Measurements from ENCODE around the gene PCNX3. TPM values are rescaled to one million over a fixed set of nuclear protein-coding genes. Genes with fewer than 3 reads are reported as not detected.
A peak's percentile ranks its signal among the peaks of the same experiment; 100 is the strongest.

The PCNX3 gene
- 53.8 and 53.9 TPM in 2 replicates for total RNA-seq
- 42.6 and 53.5 TPM in 2 replicates for polyA plus RNA-seq
- polyA plus RNA-seq (2011; cell fraction: cytosol; rRNA removed), result 23.3 and 28.8 TPM in 2 replicates
- polyA plus RNA-seq (2011; cell fraction: nucleus; rRNA removed), result 76.1 and 90.5 TPM in 2 replicates
- polyA plus RNA-seq (2012), result 28.4 and 32.6 TPM in 2 replicates
- polyA minus RNA-seq, result 45.5 and 63.5 TPM in 2 replicates
- polyA minus RNA-seq (2011; cell fraction: cytosol; rRNA and poly(A)+ RNA removed), result 34.9 TPM
- polyA minus RNA-seq (2011; cell fraction: nucleus; rRNA and poly(A)+ RNA removed), result 43.2 and 59.8 TPM in 2 replicates
- percentile 59 among the genes with signal in this experiment for Bru-seq, nascent RNA
- BruChase-seq, experiment 1, labeled RNA remaining after a 6-hour chase, result percentile 85 among the genes with signal in this experiment
- percentile 81 among the genes with signal in this experiment for BruChase-seq, experiment 2, labeled RNA remaining after a 2-hour chase
- long read RNA-seq, full-length matches to known transcripts, result 2 of 69 reads
- long read RNA-seq, partial matches to known transcripts, result 57 of 69 reads
- long read RNA-seq, other reads (novel, unspliced or antisense), result 10 of 69 reads

DNA sequence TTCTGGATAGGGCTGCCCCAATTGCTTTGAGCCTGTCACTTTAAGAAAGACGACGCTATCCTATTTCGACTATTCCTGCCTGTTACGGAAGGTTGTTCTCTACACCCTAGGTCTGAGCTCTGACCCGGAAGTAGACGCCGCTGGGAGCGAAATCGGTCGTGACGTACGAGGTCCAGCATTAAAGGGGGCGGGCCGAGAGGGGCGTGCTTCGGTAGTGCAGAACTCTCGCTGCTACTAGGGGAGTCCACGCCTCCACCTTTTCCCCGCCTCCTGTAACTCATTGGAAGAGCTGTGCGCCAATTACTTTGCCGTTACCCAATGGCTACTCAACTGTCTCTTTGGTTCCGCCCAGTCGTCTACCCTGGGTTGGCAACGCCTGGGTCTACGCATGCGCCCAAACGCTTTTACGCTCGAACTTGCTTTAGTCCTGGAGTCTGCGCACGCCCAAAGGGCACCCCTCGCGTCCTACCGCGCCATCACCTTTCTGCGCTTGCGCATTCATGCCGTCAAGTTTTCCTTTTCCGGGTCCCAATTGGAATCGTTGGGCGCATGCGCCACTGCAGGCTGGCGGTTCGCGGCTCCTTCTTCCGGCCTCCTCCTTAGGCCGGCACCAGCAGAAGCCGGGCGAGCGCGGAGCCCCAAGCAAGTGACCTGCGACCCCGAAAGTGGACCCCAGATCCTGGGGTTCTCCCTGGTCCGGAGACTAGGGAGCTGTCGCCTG, at the start of gene PCNX3:
TSS of gene PCNX3 (plus strand) at position 548 of the 721 bp plus-strand sequence. CDS start 536 bp downstream, outside the sequence.
- Histone ChIP-seq H3K4me1 (ENCODE audit: control insufficient read depth, extremely low read depth, insufficient read depth, low read length) (peaks cover 39% of the 10 kb centered on the region), H3K9me3 (replicated peaks; ENCODE audit: control insufficient read depth, insufficient read depth, low read length) (no peaks in the 10 kb centered on the region), H2AFZ (ENCODE audit: low read depth, low read length) (peak within 1 kb of the TSS; percentile 36), H3K4me2 (ENCODE audit: insufficient read depth, low read length) (peak within 1 kb of the TSS; percentile 88), H3K4me3 (replicated peaks in 1 of 3; ENCODE audit: insufficient read depth in 1 of 3, low read depth in 1 of 3, low read length in 3 of 3) (peak within 1 kb of the TSS; percentile 81 to 90 (median 87)), H3K36me3 (ENCODE audit: control insufficient read depth in 2 of 2, extremely low read depth in 1 of 2, insufficient read depth in 2 of 2, low read length in 2 of 2) (peaks cover 0 to 31% of the 10 kb centered on the region in 2 experiments), H4K20me1 (replicated peaks; ENCODE audit: control insufficient read depth, extremely low read depth, insufficient read depth, low read length) (no peaks in the 10 kb centered on the region), H3K27me3 (ENCODE audit: control insufficient read depth in 2 of 2, insufficient read depth in 2 of 2, low read length in 2 of 2) (no peaks in the 10 kb centered on the region), H3K9ac (replicated peaks; ENCODE audit: extremely low read depth, insufficient read depth, low read length) (peak within 1 kb of the TSS; percentile 74), H3K79me2 (ENCODE audit: control insufficient read depth, insufficient read depth, low read length) (peaks cover 55% of the 10 kb centered on the region), H3K27ac (ENCODE audit: insufficient read depth, low read depth, low read length) (peak within 1 kb of the TSS; percentile 88), H3K9me1 (replicated peaks; ENCODE audit: control insufficient read depth, extremely low read depth, insufficient read depth, low read length) (no peaks in the 10 kb centered on the region)
- intact Hi-C loops (cut with micrococcal nuclease) (loop anchor here (1.0 kb wide), 4 partner anchors 8 to 193 kb away; partner anchors contain the start of genes NEAT1 and SIPA1), dilution Hi-C loops (cut with MboI; ENCODE audit: extremely low pct_ligation_motif_present, low sequenced_read_pairs) (no loop called here)
- no TSS peak for BruUV-seq (replicated peaks)
- CTCF ChIA-PET, result interaction anchor here (0.8 to 6.2 kb wide), 15 partner anchors 9 to 273 kb away, joined by 3 to 54 read pairs (median 3); partner anchors contain the start of genes FAM89B, FIBP, KCNK7 and SIPA1
- POLR2A ChIA-PET, result interaction anchor here (0.6 to 1.2 kb wide), 2 partner anchors 10 to 193 kb away, joined by 3 read pairs; partner anchors contain the start of gene NEAT1
- peak; percentile 100 for FAIRE-seq
- TF ChIP-seq, protein P1, sequence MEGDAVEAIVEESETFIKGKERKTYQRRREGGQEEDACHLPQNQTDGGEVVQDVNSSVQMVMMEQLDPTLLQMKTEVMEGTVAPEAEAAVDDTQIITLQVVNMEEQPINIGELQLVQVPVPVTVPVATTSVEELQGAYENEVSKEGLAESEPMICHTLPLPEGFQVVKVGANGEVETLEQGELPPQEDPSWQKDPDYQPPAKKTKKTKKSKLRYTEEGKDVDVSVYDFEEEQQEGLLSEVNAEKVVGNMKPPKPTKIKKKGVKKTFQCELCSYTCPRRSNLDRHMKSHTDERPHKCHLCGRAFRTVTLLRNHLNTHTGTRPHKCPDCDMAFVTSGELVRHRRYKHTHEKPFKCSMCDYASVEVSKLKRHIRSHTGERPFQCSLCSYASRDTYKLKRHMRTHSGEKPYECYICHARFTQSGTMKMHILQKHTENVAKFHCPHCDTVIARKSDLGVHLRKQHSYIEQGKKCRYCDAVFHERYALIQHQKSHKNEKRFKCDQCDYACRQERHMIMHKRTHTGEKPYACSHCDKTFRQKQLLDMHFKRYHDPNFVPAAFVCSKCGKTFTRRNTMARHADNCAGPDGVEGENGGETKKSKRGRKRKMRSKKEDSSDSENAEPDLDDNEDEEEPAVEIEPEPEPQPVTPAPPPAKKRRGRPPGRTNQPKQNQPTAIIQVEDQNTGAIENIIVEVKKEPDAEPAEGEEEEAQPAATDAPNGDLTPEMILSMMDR (IDR thresholded peaks at IDR 0.05; ENCODE audit: extremely low read depth in 1 of 2, insufficient read depth in 1 of 2, low read depth in 1 of 2, low read length in 2 of 2), result no peak
- TF ChIP-seq POLR2A (IDR thresholded peaks at IDR 0.05; ENCODE audit: low read depth, low read length) (peak; percentile 59), FOS (IDR thresholded peaks at IDR 0.05; ENCODE audit: borderline replicate concordance, insufficient read depth, low read length) (no peak), EZH2 (IDR thresholded peaks at IDR 0.05; ENCODE audit: borderline replicate concordance, low read depth, low read length, severe bottlenecking) (no peak), MYC (IDR thresholded peaks at IDR 0.05; ENCODE audit: low read depth, low read length) (no peak), JUN (IDR thresholded peaks at IDR 0.05; ENCODE audit: borderline replicate concordance, insufficient read depth, insufficient read length, low read depth) (no peak), POLR2AphosphoS5 (IDR thresholded peaks at IDR 0.05; ENCODE audit: insufficient read depth, low read depth, low read length) (peak; percentile 63)
- TF ChIP-seq, protein P2, sequence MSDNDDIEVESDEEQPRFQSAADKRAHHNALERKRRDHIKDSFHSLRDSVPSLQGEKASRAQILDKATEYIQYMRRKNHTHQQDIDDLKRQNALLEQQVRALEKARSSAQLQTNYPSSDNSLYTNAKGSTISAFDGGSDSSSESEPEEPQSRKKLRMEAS (IDR thresholded peaks at IDR 0.05; ENCODE audit: insufficient read depth, insufficient read length), result no peak
- peak; percentile 100 for DNase-seq (ENCODE audit: low read depth, low spot score)
